ENCODE results near the gene INVS. TPM values are rescaled to one million over a fixed set of nuclear protein-coding genes. Genes with fewer than 3 reads are reported as not detected.
"Not testable (repeated sequence)": the region's sequence is repeated elsewhere in the genome, so short reads cannot be mapped to it uniquely, and the experiment has no call there.

The INVS gene
- total RNA-seq, 1 experiment from 2014 or later = 18.6 TPM

DNA sequence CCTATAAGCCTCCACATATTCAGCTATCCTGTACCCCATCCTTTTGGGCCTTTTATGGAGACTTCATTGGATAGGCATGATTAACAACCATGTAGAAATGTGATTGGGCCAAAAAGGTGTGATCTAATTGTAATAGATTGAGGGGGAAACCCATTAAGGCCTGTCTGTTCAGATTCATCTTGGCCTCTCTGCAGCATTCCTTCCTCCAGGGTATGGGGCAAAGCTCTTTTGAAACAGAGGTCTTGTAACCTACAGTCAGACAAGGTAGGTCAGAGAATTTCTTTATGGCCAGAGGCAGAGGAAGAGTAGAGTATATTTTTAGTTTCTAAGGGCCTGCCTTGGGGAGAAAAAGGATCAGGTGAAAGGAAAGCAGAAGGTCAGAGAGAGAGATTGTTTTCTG, 98.5 kb downstream of the INVS start:
- DNase-seq (ENCODE audit: low read depth) = no peak

DNA sequence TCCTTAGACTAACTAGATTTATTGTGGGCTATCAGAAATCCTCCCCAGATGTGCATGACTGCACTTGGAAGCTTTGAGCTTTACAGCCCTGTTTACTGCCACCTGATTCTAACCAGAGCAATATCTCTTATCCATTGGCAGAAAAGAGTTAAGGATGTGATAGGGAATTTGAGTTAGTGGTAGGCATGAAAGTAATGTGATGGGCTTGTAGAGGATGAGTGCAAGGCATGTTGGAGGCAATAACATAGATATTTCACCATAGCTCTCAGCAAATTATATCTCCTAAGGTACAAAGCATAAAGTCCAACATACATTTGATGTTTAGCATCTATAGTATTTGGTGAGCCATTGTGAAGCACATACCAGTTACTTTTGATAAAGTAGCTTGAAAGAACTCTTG, 103.8 kb downstream of the INVS start:
- DNase-seq (ENCODE audit: low read depth) = no peak

DNA sequence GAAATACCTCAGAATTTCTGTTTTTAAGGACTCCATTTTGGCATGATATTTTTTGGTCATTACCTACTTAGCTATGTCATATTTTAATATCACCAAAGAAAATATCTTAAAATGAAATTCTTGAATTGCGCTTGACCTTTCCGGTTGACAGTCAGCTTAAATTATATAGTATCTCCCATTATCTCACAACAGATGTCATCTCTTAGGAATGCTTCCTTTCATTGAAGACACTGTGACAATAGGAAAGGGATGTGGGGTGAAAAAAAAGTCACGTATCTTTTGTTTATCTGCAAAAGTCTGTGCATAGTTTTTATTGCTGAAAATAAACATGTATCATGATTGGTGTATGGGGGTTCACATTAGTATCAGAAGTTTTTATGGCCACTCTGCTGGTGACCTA, 105.8 kb downstream of the INVS start:
- no peak for DNase-seq (ENCODE audit: low read depth)

DNA sequence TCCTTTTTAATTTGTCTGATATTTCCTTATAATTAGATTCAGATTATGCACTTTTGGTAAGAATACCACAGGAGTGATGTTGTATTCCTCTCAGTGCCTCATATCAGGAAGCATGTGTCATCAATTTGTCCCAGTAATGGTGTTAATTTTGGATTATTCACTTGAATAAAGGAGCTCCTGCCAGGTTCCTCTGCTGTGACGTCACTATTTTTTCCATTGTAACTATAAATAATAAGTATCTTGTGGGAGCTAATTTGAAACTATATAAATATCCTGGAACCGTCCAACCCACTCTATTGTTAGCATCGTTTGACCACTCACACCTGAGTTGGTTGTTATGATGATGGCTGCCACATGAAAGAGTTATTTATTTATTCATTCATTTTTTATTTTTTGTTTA, 107.9 kb downstream of the INVS start:
- DNase-seq (ENCODE audit: low read depth) = no peak

DNA sequence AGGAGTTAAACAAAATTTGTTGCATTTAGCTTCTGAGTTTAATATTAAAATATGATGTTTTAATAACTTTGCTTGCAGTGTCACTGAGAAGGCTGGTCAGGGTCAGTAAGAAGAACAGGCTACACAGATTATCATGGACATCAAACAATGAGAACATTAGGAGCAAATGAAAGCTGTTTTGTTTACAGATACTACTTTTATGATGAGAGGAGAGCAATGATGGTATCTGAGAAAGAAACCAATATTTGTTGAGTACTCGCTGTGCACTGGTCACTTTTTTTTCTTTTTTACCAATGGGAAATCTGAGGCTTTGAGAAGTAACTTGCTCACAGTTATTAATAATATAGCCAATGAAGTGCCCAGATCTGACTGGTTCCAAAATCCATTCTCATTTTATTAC, 109.6 kb downstream of the INVS start:
- no peak for DNase-seq (ENCODE audit: low read depth)

DNA sequence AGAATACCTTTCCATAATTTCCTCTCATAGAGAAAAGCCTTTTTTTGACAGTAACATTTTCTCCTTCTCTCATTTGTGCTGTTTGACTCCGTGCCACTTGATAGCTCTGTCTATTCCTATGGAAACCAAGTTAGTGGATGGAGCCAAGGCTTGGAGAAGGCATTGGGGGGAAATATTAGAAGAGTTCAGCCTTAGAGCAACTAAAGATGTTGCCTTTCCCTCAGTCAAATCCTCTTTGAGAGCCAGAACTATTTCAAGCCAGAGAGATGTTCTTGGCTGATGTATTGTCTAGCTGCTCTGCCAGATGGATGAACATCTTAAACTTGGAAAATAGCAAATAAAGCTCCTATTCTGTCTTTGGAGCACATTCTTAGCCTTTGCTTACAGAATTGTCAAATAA, 112.4 kb downstream of the INVS start:
- no peak for DNase-seq (ENCODE audit: low read depth)

DNA sequence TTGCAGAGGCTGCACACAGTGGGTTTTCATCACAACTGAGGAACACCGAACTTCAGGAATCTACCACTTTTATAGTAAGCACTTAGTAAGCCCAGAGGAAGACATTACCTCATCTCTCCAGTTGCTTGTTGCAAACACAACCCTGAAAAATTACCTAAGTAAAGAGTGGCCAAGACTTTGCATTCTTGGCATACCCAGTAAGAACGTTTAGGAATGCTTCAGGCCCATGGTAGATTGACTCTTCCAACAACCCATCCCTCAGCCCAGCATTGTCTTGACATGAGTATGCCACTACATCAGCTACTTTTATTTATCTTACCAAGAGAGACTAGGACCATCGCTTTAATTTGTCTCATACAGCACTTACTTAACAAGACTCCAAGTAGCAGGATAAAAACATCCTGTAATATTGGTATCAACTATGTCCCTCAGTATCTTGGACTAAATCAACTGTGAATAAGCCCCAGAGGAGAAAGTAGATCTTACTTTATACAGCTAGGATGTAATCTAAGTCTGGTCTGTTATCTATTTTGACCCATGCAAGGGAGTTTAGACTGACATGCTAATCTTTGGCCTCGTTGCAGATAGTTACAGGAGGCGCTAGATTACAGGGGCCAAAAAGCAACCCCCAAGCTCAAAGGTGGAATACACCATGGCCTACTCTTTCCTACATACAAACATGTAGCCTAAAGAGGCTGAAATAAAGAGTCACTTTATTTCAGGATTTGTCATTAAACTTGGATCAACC, 114.9 kb downstream of the INVS start:
- DNase-seq (ENCODE audit: low read depth) = no peak

DNA sequence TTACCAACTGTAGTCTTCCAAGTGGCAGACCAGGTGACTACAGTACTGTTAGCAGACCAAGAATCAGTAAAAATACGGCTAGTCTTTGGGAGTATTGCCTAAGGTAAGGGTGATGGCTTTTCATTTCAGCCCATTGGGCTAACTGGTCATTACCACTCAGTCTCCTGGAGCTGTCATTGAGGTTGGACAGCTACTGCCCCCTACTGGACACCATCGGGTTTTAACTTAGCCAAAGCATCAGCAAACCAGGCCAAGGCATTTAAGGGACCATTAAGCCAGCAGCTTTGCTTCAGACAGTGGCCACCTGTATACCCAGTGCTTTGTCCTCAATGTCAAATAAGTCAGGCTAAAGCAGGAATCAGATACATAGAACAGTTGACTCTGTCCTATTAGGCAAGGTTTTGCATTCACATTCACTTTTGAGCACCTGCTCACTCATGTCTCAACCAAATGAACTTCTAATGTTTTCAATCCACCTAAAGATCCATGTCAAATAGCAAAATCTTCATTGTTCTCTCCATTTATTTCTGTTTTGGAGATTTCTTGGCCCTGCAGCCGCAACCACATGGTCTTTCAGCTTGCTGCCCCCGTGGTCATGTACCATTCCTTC, 117.2 kb downstream of the INVS start:
- DNase-seq (ENCODE audit: low read depth) = peak; percentile 71

DNA sequence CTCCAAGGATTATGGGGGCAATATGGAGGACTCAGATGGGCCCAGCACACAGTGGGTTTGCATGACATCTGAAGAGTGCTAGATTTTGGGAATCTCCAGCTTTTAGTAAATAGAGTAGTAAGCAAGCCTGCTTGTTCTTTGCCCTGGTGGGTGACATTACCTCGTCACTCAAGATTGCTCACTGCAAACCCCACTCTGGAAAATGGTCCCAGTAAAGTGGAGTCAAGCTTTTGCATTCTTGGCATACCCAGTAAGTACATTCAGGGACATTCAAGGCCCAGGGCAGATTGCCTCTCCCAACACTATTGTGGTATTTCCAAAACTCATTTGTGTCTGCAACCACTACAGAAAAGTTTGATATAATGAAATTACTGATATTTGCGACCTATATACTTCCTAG, 118.5 kb downstream of the INVS start:
- no peak for DNase-seq (ENCODE audit: low read depth)

DNA sequence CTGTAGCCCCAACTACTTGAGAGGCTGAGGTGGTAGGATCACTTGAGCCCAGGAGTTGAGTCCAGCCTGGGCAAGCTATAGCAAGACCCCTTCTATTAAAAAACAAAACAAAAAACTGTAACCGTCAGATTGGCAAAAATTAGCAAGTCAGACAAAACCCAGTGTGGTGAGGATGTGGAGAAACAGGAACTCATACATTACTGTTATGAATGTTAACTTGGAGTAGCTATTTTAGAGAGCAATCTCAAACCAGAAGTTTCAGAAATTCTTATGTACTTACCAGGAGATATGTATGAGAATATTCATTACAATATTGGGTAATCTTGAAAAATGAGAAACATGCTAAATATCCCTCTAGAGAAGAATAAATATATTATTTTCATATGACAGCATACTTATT, 120.3 kb downstream of the INVS start:
- DNase-seq (ENCODE audit: low read depth) = no peak

DNA sequence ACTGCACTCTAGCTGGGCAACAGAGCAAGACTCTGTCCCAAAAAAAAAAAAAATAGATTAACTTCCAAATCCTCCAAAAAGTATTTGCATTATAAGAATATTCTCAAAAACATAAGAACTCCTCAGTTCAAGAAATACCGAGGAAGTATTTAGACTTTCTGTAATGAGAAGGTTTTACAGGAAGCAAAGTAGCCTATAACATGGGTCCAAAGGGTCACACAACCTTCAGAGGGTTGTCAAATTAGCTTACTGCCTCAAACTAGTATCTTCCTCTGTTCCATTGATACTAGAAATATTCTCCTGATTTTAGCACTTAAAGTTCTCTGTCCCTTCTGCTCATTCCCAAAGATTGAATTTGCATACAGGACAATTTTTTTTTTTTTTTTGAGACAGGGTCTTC, 121.9 kb downstream of the INVS start:
- no peak for DNase-seq (ENCODE audit: low read depth)

DNA sequence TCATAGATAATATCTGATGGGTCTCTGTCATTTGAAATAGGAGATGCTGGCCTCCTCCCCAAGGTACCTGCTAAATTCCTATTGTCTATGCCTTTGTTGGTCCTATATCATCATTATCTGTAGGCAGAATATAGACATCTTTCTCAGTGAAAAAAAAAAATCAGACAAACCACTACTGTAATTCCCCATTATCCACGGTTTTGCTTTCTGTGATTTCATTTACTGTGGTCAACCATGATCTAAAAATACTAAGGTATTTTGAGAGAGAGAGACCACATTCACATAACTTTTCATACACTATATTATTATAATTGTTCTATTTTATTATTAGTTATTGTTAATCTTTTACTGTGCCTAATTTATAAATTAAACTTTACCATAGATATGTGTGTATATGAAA, 122.5 kb downstream of the INVS start:
- no peak for DNase-seq (ENCODE audit: low read depth)

DNA sequence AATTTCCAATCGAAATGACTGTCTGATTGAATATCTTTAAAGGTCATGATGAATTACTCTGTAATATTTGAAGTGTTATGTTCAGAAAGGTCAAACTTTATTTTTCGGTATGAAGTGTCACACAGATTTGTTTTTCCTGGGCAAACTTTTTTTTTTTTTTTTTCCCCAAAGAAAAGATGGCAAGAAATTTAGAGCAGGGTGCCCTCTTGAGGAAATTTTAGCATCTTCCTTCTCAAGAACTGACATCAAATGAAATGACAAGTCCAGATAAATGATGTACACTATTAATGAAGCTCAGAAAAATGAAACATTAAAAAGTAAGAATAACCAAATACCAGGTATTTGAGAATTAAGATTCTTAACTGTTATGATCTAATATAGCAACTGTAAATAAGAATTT, 123.6 kb downstream of the INVS start:
- no peak for DNase-seq (ENCODE audit: low read depth)

DNA sequence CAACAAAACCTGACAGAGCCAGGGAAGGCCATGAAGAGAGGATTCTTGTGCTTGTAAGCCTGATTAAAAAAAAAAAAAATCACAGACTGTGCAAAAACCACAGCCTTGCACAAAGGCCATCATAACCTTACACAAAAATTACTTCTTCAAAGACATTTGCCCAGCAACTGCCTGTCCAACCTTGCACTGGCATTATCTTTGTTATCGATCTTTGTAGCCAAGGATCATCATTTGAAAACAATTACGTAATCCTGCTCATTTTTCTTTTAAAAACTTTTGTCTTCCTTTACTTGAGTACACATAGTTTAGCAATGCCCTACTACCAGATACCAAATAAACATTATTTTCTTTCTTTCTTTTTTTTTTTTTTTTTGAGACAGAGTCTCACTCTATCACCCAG, 128.6 kb downstream of the INVS start:
- DNase-seq (ENCODE audit: low read depth) = no peak

DNA sequence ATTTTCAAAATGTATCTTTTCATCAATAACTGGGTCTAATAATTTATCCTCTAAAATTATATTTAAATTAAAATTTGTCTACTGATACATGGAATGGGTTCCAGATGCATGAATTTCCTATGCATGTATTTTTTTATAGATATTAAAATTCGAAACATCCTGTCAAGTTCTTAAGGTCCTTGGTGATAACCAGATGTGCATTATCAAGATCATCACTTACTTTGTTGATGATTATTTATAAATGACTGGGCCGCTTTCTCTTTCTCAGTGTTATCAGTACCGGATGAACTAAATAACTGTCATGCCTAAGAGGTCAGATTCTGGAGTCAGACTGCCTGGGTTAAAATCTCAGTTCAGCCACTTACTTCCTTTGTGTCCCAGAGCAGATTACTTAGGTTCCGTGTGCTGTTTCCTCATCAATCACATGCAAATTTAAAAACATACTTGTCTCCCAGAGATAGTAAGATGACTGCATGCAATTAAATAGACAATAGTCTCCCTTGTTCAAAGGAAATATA, 129.4 kb downstream of the INVS start:
- no peak for DNase-seq (ENCODE audit: low read depth)

DNA sequence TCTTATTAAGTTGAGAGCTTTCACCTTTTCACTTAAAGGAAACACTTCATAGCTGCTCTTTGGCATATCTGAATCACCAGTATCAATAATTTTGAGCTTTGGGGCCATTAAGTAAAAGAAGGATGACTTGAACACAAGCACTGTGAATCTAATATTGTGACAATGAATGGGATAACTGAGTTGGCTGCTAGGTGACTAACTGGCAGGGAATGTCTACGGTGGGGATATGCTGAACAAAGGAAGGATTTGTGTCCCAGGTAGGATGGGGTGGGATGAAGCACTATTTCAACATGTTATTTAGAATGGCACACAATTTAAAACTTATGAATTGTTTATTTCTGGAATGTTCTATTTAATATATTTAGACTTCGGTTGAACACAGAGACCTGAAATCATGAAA, 130.1 kb downstream of the INVS start:
- DNase-seq (ENCODE audit: low read depth) = no peak

DNA sequence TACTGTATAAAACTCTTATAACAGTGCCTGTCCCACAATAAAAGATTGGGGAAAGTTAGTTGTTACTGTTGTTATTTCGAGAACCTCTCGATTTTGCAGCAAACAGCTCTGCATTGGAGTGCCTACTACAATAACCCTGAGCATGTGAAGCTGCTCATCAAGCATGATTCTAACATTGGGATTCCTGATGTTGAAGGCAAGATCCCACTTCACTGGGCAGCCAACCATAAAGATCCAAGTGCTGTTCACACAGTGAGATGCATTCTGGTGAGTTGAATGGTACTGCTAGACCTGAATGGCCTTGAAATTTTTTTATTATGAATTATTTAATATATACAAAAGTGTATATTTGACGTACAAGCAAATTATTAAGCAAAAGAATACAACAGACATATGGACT, 130.5 kb downstream of the INVS start:
- no peak for DNase-seq (ENCODE audit: low read depth)

DNA sequence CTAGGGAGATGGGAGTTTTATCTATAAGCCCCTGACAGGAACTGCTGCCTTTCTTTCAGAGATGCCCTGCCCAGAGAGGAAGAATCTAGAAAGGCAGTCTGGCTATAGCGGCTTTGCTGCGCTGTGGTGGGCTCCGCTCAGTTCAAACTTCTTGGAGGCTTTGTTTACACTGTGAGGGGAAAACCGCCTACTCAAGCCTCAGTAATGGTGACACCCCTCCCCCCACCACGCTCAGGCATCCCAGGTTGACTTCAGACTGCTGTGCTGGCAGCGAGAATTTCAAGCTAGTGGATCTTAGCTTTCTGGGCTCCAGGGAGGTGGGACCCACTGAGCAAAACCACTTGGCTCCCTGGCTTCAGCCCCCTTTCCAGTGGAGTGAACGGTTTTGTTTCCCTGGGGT, 137.9 kb downstream of the INVS start:
- not testable (repeated sequence) for DNase-seq (ENCODE audit: low read depth)

DNA sequence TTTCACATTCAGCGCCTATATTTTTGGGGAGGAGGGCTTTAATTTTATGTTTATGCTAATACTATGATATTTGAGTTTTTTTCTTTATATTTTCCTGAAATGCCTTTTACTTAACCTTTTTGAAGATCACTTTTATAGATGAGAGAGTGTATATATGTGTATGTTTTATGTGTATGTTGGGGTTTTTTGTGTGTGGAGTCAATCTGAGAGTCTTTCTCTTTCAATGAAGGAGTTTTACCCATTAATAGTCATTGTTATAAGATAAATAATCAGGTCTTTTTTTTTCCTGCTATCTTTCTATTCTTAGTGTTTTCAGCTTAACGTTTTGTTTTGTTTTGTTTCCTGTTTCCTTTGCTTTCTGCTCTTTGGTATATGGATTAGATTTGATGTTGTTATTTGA, 141.5 kb downstream of the INVS start:
- DNase-seq (ENCODE audit: low read depth) = no peak

DNA sequence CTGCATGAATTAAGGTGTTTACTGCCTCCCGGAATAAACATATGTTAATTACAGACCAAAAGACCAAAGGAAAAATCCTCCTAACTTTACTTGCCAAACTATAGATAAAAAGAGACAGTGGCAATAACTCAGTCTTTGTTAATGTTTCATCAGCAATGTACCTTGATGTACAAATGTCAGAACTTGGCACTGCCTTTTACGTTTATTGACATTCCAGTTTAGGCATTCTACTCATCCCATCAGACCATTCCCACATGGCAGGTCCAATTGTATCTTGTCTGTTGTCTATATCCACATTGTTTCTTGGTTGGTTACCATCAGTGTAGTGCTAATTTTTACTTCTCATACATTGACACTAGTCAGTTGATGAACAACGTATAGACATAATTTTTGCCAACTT, 168.2 kb downstream of the INVS start:
- DNase-seq (ENCODE audit: low read depth) = no peak

DNA sequence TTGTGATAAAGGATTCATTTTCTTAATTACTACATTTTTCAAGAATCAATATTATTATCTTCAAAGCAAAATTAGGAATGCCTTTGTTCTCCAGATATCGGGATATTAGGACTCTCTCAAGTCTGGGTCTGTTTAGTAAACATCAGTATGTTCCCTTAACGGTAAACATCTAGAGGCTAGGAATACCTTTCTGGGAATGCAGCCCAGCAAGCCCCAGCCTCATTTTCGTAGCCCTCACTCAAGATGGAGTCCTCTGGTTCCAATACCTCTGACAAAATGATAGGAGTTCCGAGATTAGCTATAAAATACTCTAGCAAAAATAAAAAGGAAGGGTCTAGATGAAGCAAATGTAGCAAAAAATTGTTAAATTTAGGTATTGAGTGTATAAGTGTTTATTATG, 169.2 kb downstream of the INVS start:
- DNase-seq (ENCODE audit: low read depth) = no peak

DNA sequence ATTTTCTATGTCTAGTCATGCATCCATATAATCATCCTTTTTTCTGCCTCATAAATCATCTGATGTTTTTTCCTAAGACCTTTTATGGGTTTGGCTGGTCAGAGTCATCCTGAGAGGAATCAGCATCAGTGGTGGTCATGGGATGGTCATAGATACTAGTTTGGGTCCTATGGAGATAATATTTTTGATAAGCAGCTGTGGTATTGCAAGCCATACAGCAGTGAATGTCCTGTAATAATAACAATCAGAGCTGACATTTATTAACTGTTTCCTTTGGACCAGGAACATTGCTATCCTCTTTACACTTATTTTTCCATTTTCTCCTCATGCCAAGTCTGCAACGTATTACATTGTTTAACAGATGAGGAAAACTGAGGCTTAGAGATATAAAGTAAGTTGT, 170.6 kb downstream of the INVS start:
- DNase-seq (ENCODE audit: low read depth) = no peak

DNA sequence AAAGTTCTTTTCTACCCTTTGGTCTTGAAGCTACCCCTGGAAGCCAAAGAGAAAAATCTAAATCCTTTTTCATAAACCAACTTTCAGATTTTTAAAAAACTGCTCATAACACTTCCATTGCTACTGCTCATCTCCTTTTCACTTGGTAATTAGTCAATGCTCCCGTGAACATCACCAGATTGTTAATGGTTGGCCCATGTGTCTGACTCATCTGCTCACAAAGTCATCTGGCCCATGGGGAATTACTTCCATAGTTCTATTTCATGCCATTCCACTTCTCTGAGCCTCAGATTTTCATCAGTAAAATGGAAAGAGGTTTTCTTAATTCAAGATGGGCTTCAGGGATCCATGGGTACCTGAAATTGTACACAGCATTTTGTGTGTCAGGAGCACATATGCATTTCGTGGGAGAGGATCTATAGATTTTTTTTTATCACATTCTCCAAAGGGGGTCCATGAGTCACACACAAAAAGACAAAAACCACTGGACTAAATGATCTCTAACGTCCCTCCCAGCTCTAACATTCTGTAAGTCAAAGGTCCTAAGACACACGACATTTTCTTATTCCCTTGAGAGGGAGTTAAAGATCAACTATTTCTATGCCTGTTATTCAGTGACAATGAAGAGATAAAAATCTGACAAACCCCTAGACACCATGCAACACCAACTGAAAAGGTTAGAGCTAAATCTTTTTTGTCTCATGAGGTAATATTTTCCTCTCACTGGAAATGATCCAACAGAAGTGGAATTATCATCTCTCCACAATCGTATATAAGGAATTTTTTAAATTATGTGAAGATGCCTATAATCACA, 178.3 kb downstream of the INVS start:
- peak; percentile 73 for DNase-seq (ENCODE audit: low read depth)

Data from Daoy (cell line).